Lower leg skin (tissue), 4 donors: Measurements from ENCODE around the gene EHD2. TPM values are rescaled to one million over a fixed set of nuclear protein-coding genes. Genes with fewer than 3 reads are reported as not detected.

ENCODE experiments used
- DNase-seq, 2 donors: peaks; one replicate each; pipeline ENCODE4 v3.0.0-alpha.2; 2019; ENCODE audit warnings: low spot score in 2 of 2
- H3K4me3 ChIP-seq: fragments of 200-600 bp; sonication (generic); 2 replicates; pipeline ENCODE4 v1.5.1; 2017; ENCODE audit warnings: mild to moderate bottlenecking, low read depth; ENCODE audit not compliant: poor library complexity, severe bottlenecking
- POLR2A ChIP-seq, 2 donors: fragments of 450-650 bp; IDR thresholded peaks; one replicate each; pipeline ENCODE4 v1.6.1; 2016 to 2017; ENCODE audit warnings: antibody characterized with exemption in 2 of 2, mild to moderate bottlenecking in 1 of 2, moderate library complexity in 1 of 2
- whole genome bisulfite sequencing, 2 donors: methylation state at CpG; one replicate each; pipeline ENCODE4 v1.1.5; 2018; 5-methylcytosine and 5-hydroxymethylcytosine counted together
- intact Hi-C: fragments of 100-400 bp; cut with DNase I; formaldehyde crosslinking; loops from one replicate; pipeline ENCODE4 v1.15.0; 2023; ENCODE audit warnings: low total_unique reads
- total RNA-seq, 4 donors: library from RNA; depleted of rRNA; stranded (reverse); fragments of >200 nt; gene quantifications; one replicate each; pipeline ENCODE4 v1.1.0, GENCODE V29; 2016
- TF ChIP-seq, protein P1 (sequence below), 3 donors: fragments of 450-650 bp; IDR thresholded peaks; one replicate each; pipeline ENCODE4 v1.5.1; 2016; ENCODE audit warnings: antibody characterized with exemption in 3 of 3, mild to moderate bottlenecking in 3 of 3, moderate library complexity in 2 of 3

Gene EHD2
- total RNA-seq, 4 donors from 2014 or later, result 49.4 to 89.4 (median 66.0) TPM

DNA sequence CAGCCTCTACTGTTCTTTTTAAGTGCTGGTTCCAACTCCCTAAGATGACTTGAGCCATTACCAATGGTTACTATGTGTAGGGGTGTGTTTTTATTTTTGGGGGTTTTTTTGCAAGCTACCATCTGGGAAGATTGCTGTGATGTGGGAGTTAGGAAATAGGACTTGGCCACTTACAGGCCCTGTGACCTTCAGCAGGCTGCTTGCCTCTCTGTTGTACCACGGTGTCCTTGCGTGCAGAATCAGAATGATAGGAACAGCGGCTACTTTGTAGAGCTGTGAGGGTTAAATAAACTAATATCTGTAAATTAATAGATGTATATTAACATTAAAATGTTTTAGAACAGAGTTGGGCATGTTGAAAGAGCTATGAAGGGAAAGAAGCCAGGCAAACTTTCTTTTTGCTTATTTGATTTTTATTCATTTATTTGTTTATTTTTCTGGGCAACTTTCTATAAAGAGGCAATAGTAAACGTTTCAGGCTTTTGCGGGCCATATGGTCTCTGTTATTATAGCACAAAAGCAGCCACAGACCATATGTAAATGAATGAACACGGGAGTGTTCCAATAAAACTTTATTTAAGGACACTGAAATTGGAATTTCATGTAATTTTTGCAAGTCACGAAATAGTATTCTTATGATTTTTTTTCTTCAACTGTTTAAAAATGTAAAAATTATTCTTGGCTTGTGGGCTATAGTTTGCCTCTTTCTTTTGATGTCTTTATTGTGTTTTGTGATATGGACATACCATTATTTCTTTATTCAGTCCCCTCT, 26.4 kb upstream of the EHD2 start:
- TF ChIP-seq, protein P1, sequence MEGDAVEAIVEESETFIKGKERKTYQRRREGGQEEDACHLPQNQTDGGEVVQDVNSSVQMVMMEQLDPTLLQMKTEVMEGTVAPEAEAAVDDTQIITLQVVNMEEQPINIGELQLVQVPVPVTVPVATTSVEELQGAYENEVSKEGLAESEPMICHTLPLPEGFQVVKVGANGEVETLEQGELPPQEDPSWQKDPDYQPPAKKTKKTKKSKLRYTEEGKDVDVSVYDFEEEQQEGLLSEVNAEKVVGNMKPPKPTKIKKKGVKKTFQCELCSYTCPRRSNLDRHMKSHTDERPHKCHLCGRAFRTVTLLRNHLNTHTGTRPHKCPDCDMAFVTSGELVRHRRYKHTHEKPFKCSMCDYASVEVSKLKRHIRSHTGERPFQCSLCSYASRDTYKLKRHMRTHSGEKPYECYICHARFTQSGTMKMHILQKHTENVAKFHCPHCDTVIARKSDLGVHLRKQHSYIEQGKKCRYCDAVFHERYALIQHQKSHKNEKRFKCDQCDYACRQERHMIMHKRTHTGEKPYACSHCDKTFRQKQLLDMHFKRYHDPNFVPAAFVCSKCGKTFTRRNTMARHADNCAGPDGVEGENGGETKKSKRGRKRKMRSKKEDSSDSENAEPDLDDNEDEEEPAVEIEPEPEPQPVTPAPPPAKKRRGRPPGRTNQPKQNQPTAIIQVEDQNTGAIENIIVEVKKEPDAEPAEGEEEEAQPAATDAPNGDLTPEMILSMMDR (IDR thresholded peaks at IDR 0.05), result no peak
- no peak for TF ChIP-seq POLR2A (IDR thresholded peaks at IDR 0.05)
- intact Hi-C loops, result no loop called here
- WGBS, 2 donors, result 89 to 91% methylated on average over 7 of the region's 7 CpGs
- no peak overlapping the region for H3K4me3 ChIP-seq
- no peak for DNase-seq

DNA sequence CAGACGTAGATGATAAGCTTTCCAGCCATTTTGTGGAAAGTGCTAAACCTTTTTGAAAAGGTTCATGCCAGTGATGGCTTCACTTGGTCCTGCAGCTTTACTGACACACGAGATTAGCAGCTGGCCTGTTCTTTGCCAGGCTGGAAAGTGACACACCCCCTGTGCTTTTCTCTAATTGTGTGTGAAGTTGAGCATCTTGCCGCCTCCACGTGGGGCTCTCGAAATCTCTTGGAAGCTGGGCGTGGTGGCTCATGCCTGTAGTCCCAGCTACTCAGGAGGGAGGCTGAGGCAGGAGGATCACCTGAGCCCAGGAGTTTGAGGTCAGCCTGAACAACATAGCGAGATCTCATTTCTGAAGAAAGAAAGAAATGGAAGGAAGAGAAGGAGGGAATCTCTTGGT, 25.3 kb upstream of the EHD2 start:
- DNase-seq, result no peak
- intact Hi-C loops, result no loop called here
- WGBS, 2 donors, result 73 to 80% methylated on average over 7 of the region's 7 CpGs
- TF ChIP-seq, protein P1 (IDR thresholded peaks at IDR 0.05), result no peak
- TF ChIP-seq POLR2A (IDR thresholded peaks at IDR 0.05), result no peak
- H3K4me3 ChIP-seq, result no peak overlapping the region

DNA sequence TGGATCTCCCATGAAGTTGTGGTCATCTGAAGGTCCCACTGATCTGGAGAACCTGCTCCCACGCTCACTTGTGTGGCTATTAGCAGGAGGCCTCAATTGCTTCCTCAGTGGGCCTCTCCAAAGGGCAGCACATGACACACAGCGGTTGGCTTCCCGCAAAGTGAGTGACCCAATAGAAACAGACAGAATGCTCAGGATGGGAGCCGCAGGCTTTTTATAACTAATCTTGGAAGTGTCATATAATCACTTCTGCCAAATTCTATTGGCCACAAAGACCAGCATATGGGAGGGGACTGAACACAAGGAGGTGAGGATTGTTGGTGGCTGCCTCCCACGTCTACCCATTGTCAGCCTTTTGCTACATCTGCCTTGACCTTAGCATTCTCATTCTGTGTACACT, 22.1 kb upstream of the EHD2 start:
- no peak for TF ChIP-seq POLR2A (IDR thresholded peaks at IDR 0.05)
- TF ChIP-seq, protein P1 (IDR thresholded peaks at IDR 0.05), result no peak
- no peak for DNase-seq
- H3K4me3 ChIP-seq, result no peak overlapping the region
- WGBS, 2 donors, result 92 to 96% methylated on average over 5 of the region's 5 CpGs
- intact Hi-C loops, result loop anchor here (5.0 kb wide), 1 partner anchor 244 kb away; no protein-coding TSS in a partner anchor

DNA sequence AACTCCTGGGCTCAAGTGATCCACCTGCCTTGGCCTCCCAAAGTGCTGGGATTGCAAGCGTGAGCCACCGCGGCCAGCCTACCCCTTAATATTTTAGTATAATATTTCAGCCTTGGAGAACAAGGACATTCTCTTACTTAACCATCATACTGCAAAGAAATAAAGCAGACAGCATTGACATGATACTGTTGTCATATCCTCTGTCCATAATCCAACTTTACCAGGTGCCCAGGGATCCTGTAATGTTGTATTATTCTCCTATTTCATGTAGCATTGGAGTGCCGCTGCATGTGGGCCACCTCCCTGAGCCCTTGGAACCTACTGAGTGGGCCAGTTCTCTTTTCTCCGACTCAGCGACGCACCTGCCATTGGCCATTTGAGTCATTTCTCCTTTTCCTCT, 21.4 kb upstream of the EHD2 start:
- 55 to 71% methylated on average over 7 of the region's 7 CpGs for WGBS, 2 donors
- TF ChIP-seq POLR2A (IDR thresholded peaks at IDR 0.05), result no peak
- TF ChIP-seq, protein P1 (IDR thresholded peaks at IDR 0.05), result no peak
- intact Hi-C loops, result loop anchor here (5.0 kb wide), 1 partner anchor 244 kb away; no protein-coding TSS in a partner anchor
- DNase-seq, result no peak
- no peak overlapping the region for H3K4me3 ChIP-seq

DNA sequence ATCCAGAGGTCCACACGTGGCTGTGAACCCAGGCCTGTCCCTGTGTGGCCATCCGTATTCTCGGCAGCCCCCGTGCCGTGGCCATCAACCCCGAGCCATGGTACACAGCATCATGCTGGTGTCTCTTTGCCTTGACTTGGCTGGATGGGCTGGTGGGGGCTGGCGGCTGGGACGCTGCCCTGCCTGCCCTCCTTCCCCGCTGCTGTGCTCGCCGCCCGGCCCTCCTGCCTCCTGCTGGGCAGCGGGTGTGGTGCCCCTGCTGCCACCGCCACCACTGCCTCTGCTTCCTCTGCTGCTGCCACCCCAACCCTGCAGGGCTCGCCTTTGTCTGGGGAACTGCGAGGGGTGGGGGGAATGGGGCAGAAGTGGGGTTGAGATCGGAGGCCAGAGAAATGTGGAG, 19.7 kb upstream of the EHD2 start:
- TF ChIP-seq, protein P1 (IDR thresholded peaks at IDR 0.05), result no peak
- TF ChIP-seq POLR2A (IDR thresholded peaks at IDR 0.05), result no peak
- no peak overlapping the region for H3K4me3 ChIP-seq
- intact Hi-C loops, result loop anchor here (5.0 kb wide), 1 partner anchor 246 kb away; no protein-coding TSS in a partner anchor
- no peak for DNase-seq
- 90% methylated on average over 17 of the region's 17 CpGs for WGBS, 2 donors
